Thoracic aorta (tissue), 2 donors: ENCODE data around the gene RAPSN. TPM values are rescaled to one million over a fixed set of nuclear protein-coding genes. Genes with fewer than 3 reads are reported as not detected.
A peak's percentile ranks its signal among the peaks of the same experiment; 100 is the strongest.

ENCODE experiments used
- ATAC-seq: fragments of 150-250 bp; one replicate; pipeline ENCODE4 v1.8.0; 2017; ENCODE audit warnings: low read depth; ENCODE audit not compliant: insufficient number of reproducible peaks, low FRiP score
- DNase-seq: peaks from one replicate; pipeline ENCODE4 v3.0.0-alpha.2; 2020; ENCODE audit warnings: low spot score
- H3K27ac ChIP-seq, 2 donors: fragments of 200-600 bp; sonication (generic); 1 replicate in 1 of 2; 2 replicates in 1 of 2; pipeline ENCODE4 v1.5.1; 2016; ENCODE audit warnings: mild to moderate bottlenecking in 2 of 2, moderate library complexity in 2 of 2
- H3K27me3 ChIP-seq: fragments of 200-600 bp; sonication (generic); replicated peaks from 2 replicates; pipeline ENCODE4 v1.6.0; 2016; ENCODE audit warnings: mild to moderate bottlenecking; ENCODE audit not compliant: insufficient read depth
- H3K36me3 ChIP-seq: fragments of 200-600 bp; sonication (generic); one replicate; pipeline ENCODE4 v1.5.1; 2016
- H3K4me1 ChIP-seq, 2 donors: fragments of 200-600 bp; sonication (generic); 1 replicate in 1 of 2; 2 replicates in 1 of 2; pipeline versions ENCODE4 v1.5.1 to v1.6.0; 2016; ENCODE audit warnings: low read depth in 2 of 2, mild to moderate bottlenecking in 1 of 2; ENCODE audit not compliant: control insufficient read depth in 1 of 2
- H3K4me3 ChIP-seq: fragments of 200-600 bp; sonication (generic); 2 replicates; pipeline ENCODE4 v1.5.1; 2016; ENCODE audit warnings: mild to moderate bottlenecking
- H3K9me3 ChIP-seq: fragments of 200-600 bp; sonication (generic); 2 replicates; pipeline ENCODE4 v1.5.1; 2016
- total RNA-seq, 2 donors: library from RNA; depleted of rRNA; stranded (reverse); fragments of >200 nt; gene quantifications; one replicate each; pipeline versions ENCODE4 v1.1.0 to v1.2.3, GENCODE V29; 2016
- TF ChIP-seq, protein P1 (sequence below): fragments of 200-600 bp; sonication (generic); IDR thresholded peaks from one replicate; pipeline ENCODE4 v1.5.1; 2019; ENCODE audit warnings: antibody characterized with exemption

RAPSN gene
- total RNA-seq, 2 donors from 2014 or later, result 0.41 TPM; not detected in 1

DNA sequence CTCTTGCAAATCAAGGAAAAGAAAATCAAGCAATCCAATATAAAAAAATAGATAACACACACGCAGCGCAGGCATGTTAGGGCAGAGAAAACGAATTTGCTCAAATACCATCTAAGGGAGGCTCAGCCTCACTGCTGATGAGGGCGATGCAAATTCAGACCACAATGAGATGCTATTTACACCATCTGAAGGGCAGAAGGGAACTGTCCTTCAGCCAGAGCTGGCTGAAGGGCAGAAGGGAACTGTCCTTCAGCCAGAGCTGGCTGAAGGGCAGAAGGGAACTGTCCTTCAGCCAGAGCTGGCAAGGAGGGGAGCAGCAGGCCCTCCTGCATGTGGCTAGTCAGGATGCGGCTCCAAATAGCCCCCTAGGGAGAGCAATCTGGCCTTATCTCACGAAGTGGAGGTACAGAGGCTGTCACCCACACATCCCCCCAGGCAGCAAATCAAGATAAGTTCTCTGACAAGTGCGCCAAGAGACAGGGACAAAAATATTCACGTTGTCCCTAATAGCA lies 48.1 kb downstream of the RAPSN start:
- H3K9me3 ChIP-seq, result no peaks in the 10 kb centered on the region
- H3K36me3 ChIP-seq, result no peaks in the 10 kb centered on the region
- no peak for ATAC-seq
- H3K27me3 ChIP-seq, result no peaks in the 10 kb centered on the region
- TF ChIP-seq, protein P1, sequence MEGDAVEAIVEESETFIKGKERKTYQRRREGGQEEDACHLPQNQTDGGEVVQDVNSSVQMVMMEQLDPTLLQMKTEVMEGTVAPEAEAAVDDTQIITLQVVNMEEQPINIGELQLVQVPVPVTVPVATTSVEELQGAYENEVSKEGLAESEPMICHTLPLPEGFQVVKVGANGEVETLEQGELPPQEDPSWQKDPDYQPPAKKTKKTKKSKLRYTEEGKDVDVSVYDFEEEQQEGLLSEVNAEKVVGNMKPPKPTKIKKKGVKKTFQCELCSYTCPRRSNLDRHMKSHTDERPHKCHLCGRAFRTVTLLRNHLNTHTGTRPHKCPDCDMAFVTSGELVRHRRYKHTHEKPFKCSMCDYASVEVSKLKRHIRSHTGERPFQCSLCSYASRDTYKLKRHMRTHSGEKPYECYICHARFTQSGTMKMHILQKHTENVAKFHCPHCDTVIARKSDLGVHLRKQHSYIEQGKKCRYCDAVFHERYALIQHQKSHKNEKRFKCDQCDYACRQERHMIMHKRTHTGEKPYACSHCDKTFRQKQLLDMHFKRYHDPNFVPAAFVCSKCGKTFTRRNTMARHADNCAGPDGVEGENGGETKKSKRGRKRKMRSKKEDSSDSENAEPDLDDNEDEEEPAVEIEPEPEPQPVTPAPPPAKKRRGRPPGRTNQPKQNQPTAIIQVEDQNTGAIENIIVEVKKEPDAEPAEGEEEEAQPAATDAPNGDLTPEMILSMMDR, result no peak
- peak overlapping the region; percentile 69 to 84 for H3K27ac ChIP-seq
- peak overlapping the region; percentile 84 for H3K4me3 ChIP-seq
- DNase-seq, result no peak
- H3K4me1 ChIP-seq, result peaks cover 12 to 16% of the 10 kb centered on the region in 2 donors

DNA sequence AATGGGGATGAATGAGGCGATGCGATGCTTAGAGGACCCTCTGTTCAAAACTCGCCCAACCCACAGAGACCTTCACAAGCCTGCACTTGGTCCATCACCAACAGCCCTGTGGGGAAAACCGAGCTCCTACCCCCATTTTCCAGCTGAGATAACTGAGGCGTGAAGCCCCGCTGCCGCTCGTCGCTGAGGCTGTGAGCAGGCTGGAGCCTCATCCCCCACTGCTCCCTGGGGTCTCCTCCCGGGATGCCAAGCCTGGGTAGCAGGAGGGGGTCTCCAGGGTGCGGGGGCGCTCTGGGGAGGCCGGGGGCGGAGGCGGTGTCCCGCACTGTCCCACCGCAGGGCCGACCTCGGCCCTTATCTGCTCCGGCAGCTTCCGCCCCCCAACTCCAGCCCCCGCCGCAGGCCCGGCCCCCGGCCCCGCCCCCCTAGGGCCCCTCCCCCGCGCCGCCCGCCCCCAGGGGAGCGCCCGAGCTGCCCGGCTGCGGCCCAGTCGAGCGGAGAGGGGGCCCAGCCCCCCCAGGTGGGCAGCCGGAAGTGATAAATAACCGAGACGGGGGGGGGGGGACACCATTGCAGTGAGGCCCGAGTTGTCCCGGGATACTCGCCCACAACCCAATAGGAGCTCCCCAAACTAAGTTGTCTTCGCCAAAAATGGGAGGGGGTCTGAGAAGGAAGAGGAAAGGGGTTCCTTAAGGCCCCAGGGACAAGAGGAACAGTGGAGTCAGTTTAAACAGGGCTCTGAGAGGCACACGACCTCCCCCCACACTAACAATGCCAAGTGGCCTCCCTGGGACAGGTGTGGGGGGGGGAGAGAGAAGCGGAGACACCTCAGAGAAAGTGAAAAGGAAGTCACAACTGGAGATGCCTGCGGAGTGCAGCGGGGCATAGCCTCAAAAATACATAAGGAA lies 48.8 kb downstream of the RAPSN start:
- ATAC-seq (peak; percentile 41), DNase-seq (no peak)
- Histone ChIP-seq H3K27ac (peak overlapping the region; percentile 69 to 84), H3K27me3 (no peaks in the 10 kb centered on the region), H3K9me3 (no peaks in the 10 kb centered on the region), H3K36me3 (no peaks in the 10 kb centered on the region), H3K4me3 (peak overlapping the region; percentile 84), H3K4me1 (peaks cover 12 to 16% of the 10 kb centered on the region in 2 donors)
- TF ChIP-seq, protein P1, result no peak

DNA sequence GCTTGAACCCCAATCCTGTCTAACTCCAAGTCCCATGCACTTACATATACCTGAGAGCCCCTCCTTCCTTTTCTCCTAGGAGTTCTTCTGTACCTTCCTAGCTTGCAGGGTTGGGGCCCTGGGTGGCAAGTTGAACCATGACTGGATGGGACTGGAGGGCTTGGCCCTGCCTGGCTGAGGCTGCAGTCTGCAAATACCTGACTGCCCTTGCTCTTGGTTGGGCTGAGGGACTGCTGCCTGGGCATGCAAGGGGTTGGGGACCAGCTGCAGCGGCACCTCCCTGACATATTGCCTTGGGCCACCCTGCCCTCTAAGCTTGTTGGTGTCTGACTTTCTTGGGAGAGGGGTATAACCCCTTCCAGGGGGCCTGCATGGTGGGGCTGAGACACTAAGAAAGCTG lies 50.4 kb downstream of the RAPSN start:
- no peak for ATAC-seq
- Histone ChIP-seq H3K27me3 (no peaks in the 10 kb centered on the region), H3K4me1 (peaks cover 12 to 16% of the 10 kb centered on the region in 2 donors), H3K4me3 (no peak overlapping the region), H3K9me3 (no peaks in the 10 kb centered on the region), H3K36me3 (no peaks in the 10 kb centered on the region), H3K27ac (no peak overlapping the region)
- DNase-seq, result no peak
- TF ChIP-seq, protein P1, result no peak

DNA sequence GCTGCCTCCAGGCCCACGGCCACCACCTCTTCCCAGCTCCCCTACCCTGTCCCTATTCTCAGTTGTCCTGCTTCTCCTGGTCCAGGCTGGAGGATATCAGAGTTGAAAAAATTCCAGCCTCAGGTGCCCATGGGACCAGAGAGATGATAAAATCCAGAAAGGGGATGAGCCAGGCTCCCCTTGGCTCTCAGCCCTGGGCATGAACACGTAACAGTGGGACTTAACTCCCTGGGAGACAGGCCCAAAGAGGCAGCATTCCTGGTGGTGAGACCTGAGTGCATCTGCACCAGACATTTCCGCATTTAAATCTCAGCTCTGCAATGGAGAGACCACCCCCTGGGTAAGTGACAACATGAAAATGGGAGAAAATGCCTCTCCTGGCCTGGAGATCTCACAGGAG lies 50.9 kb downstream of the RAPSN start:
- Histone ChIP-seq H3K4me1 (peaks cover 12 to 16% of the 10 kb centered on the region in 2 donors), H3K4me3 (no peak overlapping the region), H3K27ac (no peak overlapping the region), H3K9me3 (no peaks in the 10 kb centered on the region), H3K36me3 (no peaks in the 10 kb centered on the region), H3K27me3 (no peaks in the 10 kb centered on the region)
- DNase-seq (no peak), ATAC-seq (no peak)
- TF ChIP-seq, protein P1, result no peak

DNA sequence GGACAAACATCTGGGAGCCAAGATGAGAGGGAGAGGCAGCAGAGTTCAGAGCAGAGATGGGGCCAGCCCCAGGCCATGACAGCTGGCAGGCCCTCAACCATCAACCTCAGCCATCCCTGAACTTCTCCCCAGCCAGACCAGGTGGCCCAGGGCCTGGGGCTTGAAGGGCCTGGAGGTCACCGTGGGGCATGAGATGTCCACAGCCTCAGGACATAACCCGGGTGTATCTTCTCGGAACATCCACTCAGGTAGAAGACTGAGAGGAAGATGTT lies 53.0 kb downstream of the RAPSN start:
- H3K4me1 ChIP-seq, result peaks cover 10 to 14% of the 10 kb centered on the region in 2 donors

More for the DNA sequence above, 53.0 kb downstream of the RAPSN start:
- no peaks in the 10 kb centered on the region for H3K9me3 ChIP-seq
- H3K27me3 ChIP-seq, result no peaks in the 10 kb centered on the region
- TF ChIP-seq, protein P1, result no peak
- no peak for DNase-seq
- H3K27ac ChIP-seq, result peak overlapping the region in 1 of 2 donors; percentile 71
- no peak overlapping the region for H3K4me3 ChIP-seq
- H3K36me3 ChIP-seq, result no peaks in the 10 kb centered on the region
- ATAC-seq, result no peak
